Skeletal muscle satellite cell (primary cell): ENCODE measurements around the gene MARK3.

Experiments used
- H3K27me3 ChIP-seq: 2 replicates; pipeline ENCODE4 v1.7.0; 2013; ENCODE audit warnings: low read length; ENCODE audit not compliant: control insufficient read depth, insufficient read depth
- H3K36me3 ChIP-seq: 2 replicates; pipeline ENCODE4 v1.7.0; 2013; ENCODE audit warnings: mild to moderate bottlenecking, control low read depth, low read length; ENCODE audit not compliant: insufficient read depth
- H3K4me1 ChIP-seq: 2 replicates; pipeline ENCODE4 v1.7.0; 2013; ENCODE audit warnings: low read length; ENCODE audit not compliant: control insufficient read depth, insufficient read depth
- H3K4me2 ChIP-seq: 2 replicates; pipeline ENCODE4 v1.7.0; 2013; ENCODE audit warnings: mild to moderate bottlenecking, low read length
- H3K4me3 ChIP-seq: 2 replicates; pipeline ENCODE4 v1.7.0; 2013; ENCODE audit warnings: low read length
- H3K9ac ChIP-seq: 2 replicates; pipeline ENCODE4 v1.7.0; 2013; ENCODE audit warnings: mild to moderate bottlenecking, low read depth, low read length, moderate library complexity
- H3K9me3 ChIP-seq: replicated peaks from 2 replicates; pipeline ENCODE4 v1.7.0; 2013; ENCODE audit warnings: mild to moderate bottlenecking, control low read depth, low read length

Gene MARK3

DNA sequence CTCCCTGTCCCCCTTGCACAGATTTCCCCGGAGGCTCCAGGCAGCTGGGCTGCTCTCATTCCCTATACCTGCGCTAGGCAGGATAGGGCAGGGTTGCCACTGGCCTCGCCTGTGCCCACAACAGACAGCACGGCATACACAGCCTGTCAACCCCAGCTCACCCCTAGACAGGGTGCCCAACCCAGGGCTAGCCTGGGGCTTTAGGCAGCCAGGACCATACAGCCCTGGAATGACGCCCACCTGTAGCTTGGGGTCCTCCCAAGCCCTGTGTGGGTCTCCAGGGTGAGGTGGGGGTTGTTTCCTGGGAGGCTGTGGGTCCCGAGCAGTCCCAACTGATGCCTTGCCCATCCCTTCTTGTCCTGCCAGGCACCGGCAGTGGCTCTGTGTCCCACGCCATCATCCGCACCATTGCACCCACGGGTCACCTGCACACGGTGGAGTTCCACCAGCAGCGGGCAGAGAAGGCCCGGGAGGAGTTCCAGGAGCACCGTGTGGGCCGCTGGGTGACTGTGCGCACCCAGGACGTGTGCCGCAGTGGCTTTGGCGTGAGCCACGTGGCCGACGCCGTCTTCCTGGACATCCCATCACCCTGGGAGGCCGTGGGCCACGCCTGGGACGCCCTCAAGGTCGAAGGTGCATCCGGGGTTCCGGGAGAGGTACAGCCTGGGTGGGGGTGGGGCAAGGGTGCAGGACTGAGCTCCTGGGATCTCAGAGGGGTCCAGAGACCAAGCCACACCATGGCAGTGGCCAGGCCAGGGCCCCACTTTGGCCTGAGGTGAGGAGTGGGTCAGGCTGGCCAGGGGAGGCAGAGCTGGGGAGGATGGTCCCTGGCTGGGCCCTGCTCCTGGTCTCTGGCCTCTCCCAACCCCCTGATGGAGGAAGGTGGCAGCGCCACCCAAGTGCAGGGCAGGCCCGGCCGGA, 147.3 kb downstream of the MARK3 start:
- H3K27me3 ChIP-seq, result no peaks in the 10 kb centered on the region
- peaks cover 24% of the 10 kb centered on the region for H3K36me3 ChIP-seq
- peaks cover 31% of the 10 kb centered on the region for H3K4me1 ChIP-seq
- H3K4me2 ChIP-seq, result no peak overlapping the region
- H3K9me3 ChIP-seq, result no peaks in the 10 kb centered on the region
- H3K4me3 ChIP-seq, result no peak overlapping the region
- no peak overlapping the region for H3K9ac ChIP-seq

DNA sequence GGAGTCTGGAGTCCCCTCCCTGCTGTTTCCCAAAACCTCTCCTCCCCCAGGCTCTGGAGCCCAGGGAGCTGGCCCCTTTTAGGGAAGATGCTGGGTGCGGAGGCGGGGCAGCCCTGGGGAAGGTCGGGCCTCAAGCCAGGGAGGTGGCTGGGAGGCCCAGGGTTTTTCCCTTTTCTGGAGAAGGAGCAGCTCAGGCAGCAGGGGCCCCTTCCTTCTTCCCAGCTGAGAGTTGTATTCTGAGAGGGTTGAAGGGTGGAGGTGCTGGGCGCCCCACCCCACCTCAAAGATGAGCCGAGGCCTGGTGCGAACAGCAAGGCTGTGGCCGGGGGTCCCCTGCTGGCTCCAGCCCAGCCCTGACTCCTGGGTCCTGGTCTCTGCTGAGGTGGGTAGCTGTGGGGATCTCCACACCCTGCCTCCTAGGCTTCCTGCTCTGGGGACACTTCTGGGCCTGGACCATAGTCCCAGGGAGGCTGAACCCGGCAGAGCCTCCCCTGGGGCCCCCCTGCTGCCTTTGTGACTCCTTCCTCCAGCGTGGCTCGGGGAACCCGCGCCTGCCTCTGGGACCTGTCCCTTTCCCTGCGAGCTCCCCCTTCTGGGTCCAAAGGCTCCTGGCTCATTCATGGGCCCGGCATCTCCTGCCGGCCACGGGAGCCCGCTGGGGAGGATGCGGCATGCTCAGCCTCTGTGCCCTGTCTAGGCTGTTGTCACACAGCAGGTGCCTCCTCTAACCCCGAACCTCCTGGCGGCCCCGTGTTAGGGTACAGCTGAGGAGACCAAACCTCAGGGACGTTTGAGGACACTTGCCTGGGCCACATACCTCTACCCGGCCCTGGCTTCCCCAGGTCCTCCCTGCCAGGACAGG, 148.2 kb downstream of the MARK3 start:
- Histone ChIP-seq H3K9ac (no peak overlapping the region), H3K4me3 (no peak overlapping the region), H3K27me3 (no peaks in the 10 kb centered on the region), H3K9me3 (no peaks in the 10 kb centered on the region), H3K4me2 (no peak overlapping the region), H3K4me1 (peaks cover 30% of the 10 kb centered on the region), H3K36me3 (peaks cover 24% of the 10 kb centered on the region)

DNA sequence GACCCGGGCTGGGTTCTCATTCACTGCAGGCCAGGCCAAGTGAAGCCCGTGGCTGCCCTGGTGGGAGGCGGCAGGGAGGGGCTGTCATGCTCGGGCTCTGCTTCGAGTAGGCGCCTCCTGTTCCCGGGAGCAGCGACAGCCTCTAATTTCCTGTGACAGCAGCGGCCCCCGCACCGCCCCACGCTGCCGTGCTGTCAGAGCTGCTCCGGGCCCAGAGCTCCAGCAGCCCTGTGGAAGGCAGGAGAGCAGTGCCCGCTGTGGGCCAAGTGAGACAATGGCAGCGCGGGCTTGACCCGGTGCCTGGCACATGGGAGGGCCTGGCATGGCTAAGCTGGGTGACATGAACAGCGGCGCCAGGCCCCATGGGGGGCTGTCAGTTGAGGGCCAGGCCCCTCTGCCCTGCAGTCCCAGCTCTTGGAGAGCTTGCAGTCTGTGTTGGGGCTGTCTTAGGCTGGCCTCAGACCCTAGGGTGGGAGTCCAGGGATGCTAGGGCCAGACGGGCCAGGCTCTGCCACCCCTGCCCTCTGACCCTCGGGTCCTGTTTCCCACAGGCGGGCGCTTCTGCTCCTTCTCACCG, 148.9 kb downstream of the MARK3 start:
- Histone ChIP-seq H3K4me3 (no peak overlapping the region), H3K4me2 (no peak overlapping the region), H3K27me3 (no peaks in the 10 kb centered on the region), H3K36me3 (peaks cover 24% of the 10 kb centered on the region), H3K9ac (no peak overlapping the region), H3K4me1 (peaks cover 31% of the 10 kb centered on the region), H3K9me3 (no peaks in the 10 kb centered on the region)

DNA sequence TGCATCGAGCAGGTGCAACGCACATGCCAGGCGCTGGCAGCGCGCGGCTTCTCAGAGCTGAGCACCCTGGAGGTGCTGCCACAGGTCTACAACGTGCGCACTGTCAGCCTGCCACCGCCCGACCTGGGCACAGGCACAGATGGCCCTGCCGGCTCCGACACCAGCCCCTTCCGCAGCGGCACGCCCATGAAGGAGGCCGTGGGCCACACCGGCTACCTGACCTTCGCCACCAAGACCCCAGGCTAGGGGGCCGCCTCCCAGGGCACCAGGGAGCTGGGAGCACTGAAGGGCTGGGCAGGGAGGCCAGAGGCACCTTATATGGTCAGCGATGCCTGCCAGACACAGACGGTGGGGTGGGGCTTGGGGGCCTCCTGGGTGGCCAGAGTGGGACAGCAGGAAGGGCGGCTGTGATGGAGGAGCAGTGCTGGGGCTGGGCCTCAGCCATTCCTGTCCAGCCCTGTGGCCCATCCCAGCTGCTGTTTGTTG, 149.4 kb downstream of the MARK3 start:
- H3K9me3 ChIP-seq, result no peaks in the 10 kb centered on the region
- no peaks in the 10 kb centered on the region for H3K27me3 ChIP-seq
- no peak overlapping the region for H3K4me3 ChIP-seq
- H3K9ac ChIP-seq, result no peak overlapping the region
- H3K4me1 ChIP-seq, result peaks cover 33% of the 10 kb centered on the region
- H3K36me3 ChIP-seq, result peaks cover 24% of the 10 kb centered on the region
- no peak overlapping the region for H3K4me2 ChIP-seq

DNA sequence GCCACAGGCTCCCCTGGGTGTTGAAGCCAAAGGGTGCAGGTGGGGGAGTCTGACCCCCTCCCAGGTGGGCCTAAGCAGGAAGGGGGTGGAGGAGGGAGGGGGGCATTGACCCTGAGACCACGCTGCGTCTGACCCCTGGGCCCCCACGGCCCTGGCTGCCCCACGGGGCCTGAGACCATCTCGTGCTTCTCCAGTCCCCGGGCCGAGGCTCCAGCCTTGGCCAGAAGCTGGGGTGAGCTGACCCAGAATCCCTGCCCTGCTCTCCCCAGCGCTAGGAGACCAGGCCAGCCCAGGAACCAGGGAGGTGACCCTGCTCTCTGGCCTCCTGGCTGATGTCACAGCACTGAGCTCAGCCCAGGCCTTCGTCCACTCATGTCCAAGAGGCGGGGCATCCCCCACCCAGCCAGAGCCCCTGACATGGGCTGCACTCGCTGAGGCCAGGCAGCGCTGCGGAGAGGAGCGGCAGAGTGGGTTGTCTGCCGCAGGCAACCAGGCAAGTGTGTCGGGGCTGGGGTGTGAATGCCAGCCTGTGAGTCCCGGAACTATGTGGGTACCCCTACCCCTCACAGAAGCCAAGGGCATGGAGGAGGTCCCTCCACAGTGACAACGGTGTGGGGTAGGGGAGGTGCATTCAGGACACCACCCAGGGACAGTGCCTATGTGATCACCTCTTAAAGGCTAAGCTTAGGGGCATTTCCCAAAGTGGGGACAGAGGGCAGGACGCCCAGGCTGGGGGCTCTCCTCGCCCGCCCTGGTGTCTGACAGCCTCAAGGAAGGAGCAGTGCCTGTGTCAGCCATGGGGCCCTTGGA, 150.1 kb downstream of the MARK3 start:
- peaks cover 21% of the 10 kb centered on the region for H3K36me3 ChIP-seq
- no peak overlapping the region for H3K9ac ChIP-seq
- peaks cover 33% of the 10 kb centered on the region for H3K4me1 ChIP-seq
- no peaks in the 10 kb centered on the region for H3K9me3 ChIP-seq
- H3K4me2 ChIP-seq, result no peak overlapping the region
- H3K27me3 ChIP-seq, result no peaks in the 10 kb centered on the region
- no peak overlapping the region for H3K4me3 ChIP-seq

DNA sequence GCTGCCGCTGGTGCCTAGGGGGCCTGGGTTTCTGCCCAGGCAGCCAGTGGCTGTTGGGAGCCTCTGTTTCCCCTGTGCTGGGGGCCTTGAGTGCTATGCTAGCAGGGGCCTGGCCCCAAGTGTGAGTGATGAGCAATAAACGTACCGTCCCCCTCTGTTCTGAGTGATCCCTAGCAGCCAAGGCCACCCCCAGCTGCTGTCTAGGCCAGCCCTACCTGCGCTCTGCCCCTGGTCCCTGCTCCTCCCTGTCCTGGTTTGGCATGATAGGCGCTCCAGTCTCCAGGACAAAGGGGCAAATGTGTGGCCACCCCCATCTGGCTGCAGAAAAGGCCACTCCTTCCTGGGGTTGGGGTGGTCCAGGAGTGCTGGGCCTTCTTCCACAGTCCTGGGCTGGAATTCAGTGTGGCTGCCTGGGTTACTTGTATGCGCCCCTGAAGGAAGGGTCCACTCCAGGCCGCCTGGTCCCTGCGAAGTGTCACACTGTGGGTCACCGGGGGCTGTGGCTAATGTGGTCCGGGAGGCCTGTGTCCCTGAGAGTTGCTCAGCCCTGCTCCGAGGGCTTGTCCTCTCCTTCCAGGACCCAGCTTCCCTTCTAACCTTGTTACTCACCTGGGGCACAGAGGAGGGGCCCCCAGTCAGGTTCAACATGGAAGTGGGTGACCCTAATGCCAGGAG, 150.8 kb downstream of the MARK3 start:
- no peaks in the 10 kb centered on the region for H3K9me3 ChIP-seq
- H3K36me3 ChIP-seq, result peaks cover 21% of the 10 kb centered on the region
- peaks cover 40% of the 10 kb centered on the region for H3K4me1 ChIP-seq
- no peak overlapping the region for H3K9ac ChIP-seq
- H3K4me3 ChIP-seq, result no peak overlapping the region
- no peaks in the 10 kb centered on the region for H3K27me3 ChIP-seq
- no peak overlapping the region for H3K4me2 ChIP-seq

DNA sequence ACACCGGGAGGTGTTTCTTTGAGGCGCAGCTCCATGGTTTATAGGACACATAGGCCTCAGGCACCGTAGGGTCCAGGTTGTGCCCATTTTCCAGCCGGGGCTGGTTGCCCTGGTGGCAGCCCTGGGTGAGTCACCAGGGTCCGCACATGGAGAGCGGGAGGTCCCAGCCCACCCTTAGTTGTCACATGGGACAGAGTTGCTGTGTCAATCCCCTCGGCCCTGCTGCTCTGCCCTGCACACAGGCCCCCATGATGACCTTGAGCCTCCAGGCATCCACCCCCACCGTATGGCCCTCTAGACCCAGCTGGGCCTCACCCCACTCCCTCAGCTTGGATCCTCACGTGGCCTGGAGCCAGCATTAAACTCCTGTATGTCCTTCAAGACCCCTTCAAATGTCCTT, 151.5 kb downstream of the MARK3 start:
- H3K4me1 ChIP-seq, result peaks cover 47% of the 10 kb centered on the region
- H3K36me3 ChIP-seq, result peaks cover 21% of the 10 kb centered on the region

DNA sequence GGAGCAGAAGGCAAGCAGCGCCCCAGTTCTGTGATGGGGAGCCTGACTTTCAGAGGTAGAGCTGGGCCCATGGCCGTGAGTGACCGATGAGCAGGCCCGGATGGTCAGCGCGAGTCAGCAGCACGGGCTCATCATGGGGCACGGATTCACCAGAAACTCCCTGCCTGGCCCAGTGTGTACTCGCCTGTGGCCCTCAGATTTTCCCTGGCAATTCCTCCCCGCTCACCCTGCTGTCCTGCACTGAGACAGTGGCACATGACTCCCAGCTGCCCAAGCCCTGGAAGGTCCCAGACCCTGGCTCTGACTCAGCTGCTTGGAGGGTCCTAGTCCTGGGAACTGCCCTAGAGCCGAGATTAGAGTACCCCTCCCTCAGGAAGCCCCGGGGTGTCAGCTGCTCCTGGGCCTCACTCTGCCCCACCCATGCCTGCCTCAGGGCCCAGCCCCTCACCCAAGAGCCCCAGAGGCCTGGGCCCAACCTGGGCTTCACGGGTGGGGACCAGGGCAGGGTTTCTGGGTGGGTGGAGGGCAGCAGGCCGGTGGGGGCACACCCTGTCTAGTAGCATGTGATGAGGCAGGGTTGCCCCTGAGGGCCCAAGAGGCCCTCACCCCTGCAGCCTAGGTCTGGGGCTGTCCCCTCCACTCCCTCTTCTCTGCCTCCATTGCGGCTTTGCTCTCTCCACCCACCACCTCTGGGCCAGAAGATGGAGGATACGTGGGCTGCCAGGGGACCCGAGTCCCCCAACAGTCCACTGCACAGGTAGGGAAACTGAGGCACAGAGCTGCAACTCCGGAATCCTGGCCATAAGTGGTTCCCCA, 152.2 kb downstream of the MARK3 start:
- Histone ChIP-seq H3K4me1 (peaks cover 54% of the 10 kb centered on the region), H3K4me2 (no peak overlapping the region), H3K9ac (peak overlapping the region; percentile 23), H3K9me3 (no peaks in the 10 kb centered on the region), H3K27me3 (no peaks in the 10 kb centered on the region), H3K36me3 (peaks cover 21% of the 10 kb centered on the region), H3K4me3 (no peak overlapping the region)

More for the DNA sequence above, 151.5 kb downstream of the MARK3 start:
- H3K9ac ChIP-seq, result no peak overlapping the region
- H3K4me2 ChIP-seq, result no peak overlapping the region
- H3K9me3 ChIP-seq, result no peaks in the 10 kb centered on the region
- no peaks in the 10 kb centered on the region for H3K27me3 ChIP-seq
- H3K4me3 ChIP-seq, result no peak overlapping the region

DNA sequence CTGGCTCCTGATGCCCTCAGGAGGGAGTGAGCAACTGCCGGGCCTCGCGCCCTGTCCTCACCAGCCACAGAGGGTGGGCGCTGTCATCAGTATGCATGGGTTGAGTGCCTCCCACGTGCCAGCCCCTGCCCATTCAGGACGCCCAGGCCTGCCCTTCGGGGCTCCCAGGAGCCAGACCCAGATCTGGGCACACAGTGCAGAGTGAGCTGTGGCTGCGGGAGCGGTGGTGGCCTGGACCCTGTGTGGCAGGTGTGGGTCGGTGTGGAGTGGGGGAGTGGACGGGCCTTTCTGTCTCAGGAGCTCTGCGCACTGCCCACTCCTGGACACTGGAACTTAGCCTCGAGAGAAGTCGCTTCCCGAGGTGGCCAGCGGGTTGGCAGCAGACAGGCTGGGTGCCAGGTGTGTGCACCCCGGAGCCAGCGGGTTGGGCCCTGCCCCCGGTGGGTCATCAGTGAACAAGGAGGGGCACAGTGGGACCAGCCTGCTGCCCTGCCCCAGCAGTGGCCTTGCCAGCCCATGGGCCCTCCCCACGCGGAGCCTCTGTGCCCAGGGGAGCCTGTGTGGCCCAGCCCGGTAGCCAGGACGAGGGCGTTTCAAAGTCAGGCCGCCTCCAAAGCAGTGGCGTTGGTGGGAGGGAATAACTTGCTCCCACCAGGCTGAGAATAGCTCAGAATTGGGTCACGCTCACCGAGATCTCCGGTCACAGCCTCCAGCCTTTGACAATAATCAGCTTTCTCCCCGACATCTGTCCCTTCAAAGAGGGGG, 153.3 kb downstream of the MARK3 start:
- Histone ChIP-seq H3K27me3 (no peaks in the 10 kb centered on the region), H3K36me3 (peaks cover 21% of the 10 kb centered on the region), H3K4me3 (no peak overlapping the region), H3K9me3 (no peaks in the 10 kb centered on the region), H3K4me1 (peaks cover 65% of the 10 kb centered on the region), H3K9ac (no peak overlapping the region), H3K4me2 (no peak overlapping the region)
